HepG2 (cell line): ENCODE measurements around the gene TKTL1. TPM values are rescaled to one million over a fixed set of nuclear protein-coding genes. Genes with fewer than 3 reads are reported as not detected.

Source experiments
- ATAD3A ChIP-seq: sonication (generic); formaldehyde crosslinking; IDR thresholded peaks from 2 replicates; pipeline ENCODE4 v1.4.0; 2020; ENCODE audit warnings: missing genetic modification reagents
- CBX1 ChIP-seq: IDR thresholded peaks from one replicate; pipeline ENCODE4 v1.6.1; 2016; ENCODE audit warnings: antibody characterized with exemption, low read depth
- DMAP1 ChIP-seq: IDR thresholded peaks from 2 replicates; pipeline ENCODE4 v1.6.1; 2016
- FLYWCH1 ChIP-seq: sonication (generic); formaldehyde crosslinking; IDR thresholded peaks from 2 replicates; pipeline ENCODE4 v1.8.1; 2023; ENCODE audit warnings: mild to moderate bottlenecking, missing genetic modification reagents
- KLF6 ChIP-seq: IDR thresholded peaks from 2 replicates; pipeline ENCODE4 v1.8.0; 2016; ENCODE audit warnings: missing biosample characterization, missing genetic modification reagents
- NCOA2 ChIP-seq: sonication (generic); formaldehyde crosslinking; IDR thresholded peaks from 2 replicates; pipeline ENCODE4 v1.8.0; 2022; ENCODE audit warnings: inconsistent platforms
- NFIC ChIP-seq: IDR thresholded peaks from 2 replicates; pipeline ENCODE4 v1.6.1; 2012; ENCODE audit warnings: mild to moderate bottlenecking, low read length, inconsistent platforms
- RBFOX2 ChIP-seq: fragments of 200-400 bp; formaldehyde crosslinking; IDR thresholded peaks from 2 replicates; pipeline ENCODE4 v1.6.1; 2017; ENCODE audit warnings: low read depth, mild to moderate bottlenecking, low read length
- TEAD3 ChIP-seq: optimal IDR thresholded peaks from 2 replicates; pipeline ENCODE3; 2016; ENCODE audit warnings: borderline replicate concordance
- TGIF2 ChIP-seq: IDR thresholded peaks from 2 replicates; pipeline ENCODE4 v1.6.1; 2016; ENCODE audit warnings: control low read depth, missing compliant biosample characterization
- ZBTB14 ChIP-seq: sonication (generic); formaldehyde crosslinking; IDR thresholded peaks from 2 replicates; pipeline ENCODE4 v1.4.0; 2020; ENCODE audit warnings: missing genetic modification reagents
- ZNF337 ChIP-seq: sonication (generic); formaldehyde crosslinking; IDR thresholded peaks from 2 replicates; pipeline ENCODE4 v1.5.1; 2020; ENCODE audit warnings: missing genetic modification reagents, low read depth, mild to moderate bottlenecking, borderline replicate concordance
- ZNF574 ChIP-seq: sonication (generic); formaldehyde crosslinking; IDR thresholded peaks from 2 replicates; pipeline ENCODE4 v1.4.0; 2020; ENCODE audit warnings: missing genetic modification reagents
- ZNF589 ChIP-seq: sonication (generic); formaldehyde crosslinking; conservative IDR thresholded peaks from 2 replicates; pipeline ENCODE4 v1.8.0; 2022; ENCODE audit warnings: mild to moderate bottlenecking, moderate library complexity, missing genetic modification reagents
- polyA plus RNA-seq, 8 experiments: library from polyadenylated mRNA; depleted of rRNA in 3 of 8; stranded (reverse) in 7 of 8; unstranded in 1 of 8; fragments of >200 nt; fragmentation: Illumina TruSeq in 4 of 8; extraction: Trizol in 4 of 8; gene quantifications; 2 replicates each; pipeline versions ENCODE4 v1.2.1 to v1.2.3, GENCODE V29; 2011 to 2016; ENCODE audit warnings: low read depth in 4 of 8, missing spikeins in 1 of 8, mixed read lengths in 1 of 8; ENCODE audit not compliant: insufficient read depth in 1 of 8
- total RNA-seq, 5 experiments: library from RNA; depleted of rRNA; stranded (reverse); fragments of >200 nt; fragmentation: Illumina TruSeq; extraction: Trizol; gene quantifications; 2 replicates each; pipeline ENCODE4 v1.2.3, GENCODE V29; 2016; ENCODE audit warnings: low read depth in 1 of 5
- TF ChIP-seq, protein P1 (sequence below): IDR thresholded peaks from 2 replicates; pipeline ENCODE4 v1.6.1; 2016; ENCODE audit warnings: mild to moderate bottlenecking, missing biosample characterization, missing genetic modification reagents
- TF ChIP-seq, protein P2 (sequence below), 2 experiments: IDR thresholded peaks; 2 replicates each; pipeline ENCODE4 v1.6.1; 2011 to 2012; ENCODE audit warnings: low read length in 2 of 2, borderline replicate concordance in 1 of 2, low read depth in 1 of 2, mild to moderate bottlenecking in 1 of 2, moderate library complexity in 1 of 2
- TF ChIP-seq, protein P3 (sequence below): IDR thresholded peaks from 2 replicates; pipeline ENCODE4 v1.4.0; 2020; ENCODE audit warnings: mild to moderate bottlenecking, missing genetic modification reagents

Gene TKTL1
- total and polyA plus RNA-seq, 2 of the 13 experiments (the other 11 are each of a cell fraction or from before 2014, with no cell fraction given): not detected

GRCh38 chrX:154371017-154371788, 75.6 kb downstream of the TKTL1 start (continued):
- TF ChIP-seq ZBTB14 (CRISPR knock-in tag) (no peak), ZNF574 (CRISPR knock-in tag) (peak; percentile 66), CBX1 (peak; percentile 56), FLYWCH1 (0 out of 2 replicates have a peak, but pooled peaks have one; percentile 39), NCOA2 (CRISPR knock-in tag) (0 out of 2 replicates have a peak, but pooled peaks have one; percentile 23), RBFOX2 (peak; percentile 89), NFIC (no peak), TGIF2 (CRISPR knock-in tag) (0 out of 2 replicates have a peak, but pooled peaks have one; percentile 46), TEAD3 (CRISPR knock-in tag) (peak; percentile 74), KLF6 (CRISPR knock-in tag) (peak; percentile 63), DMAP1 (CRISPR knock-in tag) (peak; percentile 51; the same call in 1 of the 2 replicates), ZNF589 (0 out of 2 replicates have a peak, but pooled peaks have one; percentile 55), ATAD3A (no peak), ZNF337 (CRISPR knock-in tag) (peak; percentile 59; the same call in 1 of the 2 replicates)
- TF ChIP-seq, protein P1, sequence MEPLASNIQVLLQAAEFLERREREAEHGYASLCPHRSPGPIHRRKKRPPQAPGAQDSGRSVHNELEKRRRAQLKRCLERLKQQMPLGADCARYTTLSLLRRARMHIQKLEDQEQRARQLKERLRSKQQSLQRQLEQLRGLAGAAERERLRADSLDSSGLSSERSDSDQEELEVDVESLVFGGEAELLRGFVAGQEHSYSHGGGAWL (CRISPR knock-in tag): peak; percentile 50; the same call in 1 of the 2 replicates
- TF ChIP-seq, protein P2, sequence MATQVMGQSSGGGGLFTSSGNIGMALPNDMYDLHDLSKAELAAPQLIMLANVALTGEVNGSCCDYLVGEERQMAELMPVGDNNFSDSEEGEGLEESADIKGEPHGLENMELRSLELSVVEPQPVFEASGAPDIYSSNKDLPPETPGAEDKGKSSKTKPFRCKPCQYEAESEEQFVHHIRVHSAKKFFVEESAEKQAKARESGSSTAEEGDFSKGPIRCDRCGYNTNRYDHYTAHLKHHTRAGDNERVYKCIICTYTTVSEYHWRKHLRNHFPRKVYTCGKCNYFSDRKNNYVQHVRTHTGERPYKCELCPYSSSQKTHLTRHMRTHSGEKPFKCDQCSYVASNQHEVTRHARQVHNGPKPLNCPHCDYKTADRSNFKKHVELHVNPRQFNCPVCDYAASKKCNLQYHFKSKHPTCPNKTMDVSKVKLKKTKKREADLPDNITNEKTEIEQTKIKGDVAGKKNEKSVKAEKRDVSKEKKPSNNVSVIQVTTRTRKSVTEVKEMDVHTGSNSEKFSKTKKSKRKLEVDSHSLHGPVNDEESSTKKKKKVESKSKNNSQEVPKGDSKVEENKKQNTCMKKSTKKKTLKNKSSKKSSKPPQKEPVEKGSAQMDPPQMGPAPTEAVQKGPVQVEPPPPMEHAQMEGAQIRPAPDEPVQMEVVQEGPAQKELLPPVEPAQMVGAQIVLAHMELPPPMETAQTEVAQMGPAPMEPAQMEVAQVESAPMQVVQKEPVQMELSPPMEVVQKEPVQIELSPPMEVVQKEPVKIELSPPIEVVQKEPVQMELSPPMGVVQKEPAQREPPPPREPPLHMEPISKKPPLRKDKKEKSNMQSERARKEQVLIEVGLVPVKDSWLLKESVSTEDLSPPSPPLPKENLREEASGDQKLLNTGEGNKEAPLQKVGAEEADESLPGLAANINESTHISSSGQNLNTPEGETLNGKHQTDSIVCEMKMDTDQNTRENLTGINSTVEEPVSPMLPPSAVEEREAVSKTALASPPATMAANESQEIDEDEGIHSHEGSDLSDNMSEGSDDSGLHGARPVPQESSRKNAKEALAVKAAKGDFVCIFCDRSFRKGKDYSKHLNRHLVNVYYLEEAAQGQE (IDR thresholded peaks at IDR 0.05; ENCODE audit: borderline replicate concordance in 1 of 2, low read depth in 1 of 2, low read length in 2 of 2): no peak
- TF ChIP-seq, protein P3, sequence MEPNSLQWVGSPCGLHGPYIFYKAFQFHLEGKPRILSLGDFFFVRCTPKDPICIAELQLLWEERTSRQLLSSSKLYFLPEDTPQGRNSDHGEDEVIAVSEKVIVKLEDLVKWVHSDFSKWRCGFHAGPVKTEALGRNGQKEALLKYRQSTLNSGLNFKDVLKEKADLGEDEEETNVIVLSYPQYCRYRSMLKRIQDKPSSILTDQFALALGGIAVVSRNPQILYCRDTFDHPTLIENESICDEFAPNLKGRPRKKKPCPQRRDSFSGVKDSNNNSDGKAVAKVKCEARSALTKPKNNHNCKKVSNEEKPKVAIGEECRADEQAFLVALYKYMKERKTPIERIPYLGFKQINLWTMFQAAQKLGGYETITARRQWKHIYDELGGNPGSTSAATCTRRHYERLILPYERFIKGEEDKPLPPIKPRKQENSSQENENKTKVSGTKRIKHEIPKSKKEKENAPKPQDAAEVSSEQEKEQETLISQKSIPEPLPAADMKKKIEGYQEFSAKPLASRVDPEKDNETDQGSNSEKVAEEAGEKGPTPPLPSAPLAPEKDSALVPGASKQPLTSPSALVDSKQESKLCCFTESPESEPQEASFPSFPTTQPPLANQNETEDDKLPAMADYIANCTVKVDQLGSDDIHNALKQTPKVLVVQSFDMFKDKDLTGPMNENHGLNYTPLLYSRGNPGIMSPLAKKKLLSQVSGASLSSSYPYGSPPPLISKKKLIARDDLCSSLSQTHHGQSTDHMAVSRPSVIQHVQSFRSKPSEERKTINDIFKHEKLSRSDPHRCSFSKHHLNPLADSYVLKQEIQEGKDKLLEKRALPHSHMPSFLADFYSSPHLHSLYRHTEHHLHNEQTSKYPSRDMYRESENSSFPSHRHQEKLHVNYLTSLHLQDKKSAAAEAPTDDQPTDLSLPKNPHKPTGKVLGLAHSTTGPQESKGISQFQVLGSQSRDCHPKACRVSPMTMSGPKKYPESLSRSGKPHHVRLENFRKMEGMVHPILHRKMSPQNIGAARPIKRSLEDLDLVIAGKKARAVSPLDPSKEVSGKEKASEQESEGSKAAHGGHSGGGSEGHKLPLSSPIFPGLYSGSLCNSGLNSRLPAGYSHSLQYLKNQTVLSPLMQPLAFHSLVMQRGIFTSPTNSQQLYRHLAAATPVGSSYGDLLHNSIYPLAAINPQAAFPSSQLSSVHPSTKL (CRISPR knock-in tag): peak; percentile 16; the same call in 1 of the 2 replicates
